Measurements from ENCODE around the gene IGFL2.
"Not testable (repeated sequence)": the region's sequence is repeated elsewhere in the genome, so short reads cannot be mapped to it uniquely, and the experiment has no call there.

Gene IGFL2

DNA sequence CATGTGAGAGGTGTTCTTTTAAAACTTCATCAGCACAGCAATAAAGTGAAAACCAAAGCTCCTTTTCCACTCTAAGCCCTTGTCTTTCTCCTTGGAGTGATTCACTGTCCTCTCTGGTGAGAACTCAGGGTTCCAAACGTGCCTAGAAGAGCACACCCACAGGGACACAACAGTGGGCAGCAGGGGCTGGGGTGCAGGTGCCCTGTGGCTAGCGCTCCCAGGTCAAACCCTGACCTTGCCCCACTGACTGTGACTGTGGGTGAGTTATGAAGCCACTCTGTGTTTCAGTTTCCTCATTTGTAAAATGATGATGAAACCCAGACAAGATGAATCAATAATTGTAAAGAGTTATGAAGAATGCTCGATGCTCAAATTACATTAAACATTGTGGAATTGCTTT, 43.9 kb downstream of the IGFL2 start:
- DNase-seq = no peak

DNA sequence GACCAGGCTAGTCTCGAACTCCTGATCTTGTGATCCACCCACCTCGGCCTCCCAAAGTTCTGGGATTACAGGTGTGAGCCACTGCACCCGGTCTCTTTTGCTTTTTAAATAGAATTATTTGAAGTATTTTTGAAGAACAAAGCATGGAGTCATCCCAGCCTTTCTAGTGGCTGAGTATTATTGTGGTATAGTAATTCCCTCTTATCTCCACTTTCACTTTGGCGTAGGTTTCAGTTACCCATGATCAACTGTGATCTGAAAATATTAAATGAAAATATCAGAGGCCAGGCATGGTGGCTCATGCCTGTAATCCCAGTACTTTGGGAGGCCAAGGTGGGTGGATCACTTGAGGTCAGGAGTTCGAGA, 44.6 kb downstream of the IGFL2 start:
- not testable (repeated sequence) for DNase-seq

DNA sequence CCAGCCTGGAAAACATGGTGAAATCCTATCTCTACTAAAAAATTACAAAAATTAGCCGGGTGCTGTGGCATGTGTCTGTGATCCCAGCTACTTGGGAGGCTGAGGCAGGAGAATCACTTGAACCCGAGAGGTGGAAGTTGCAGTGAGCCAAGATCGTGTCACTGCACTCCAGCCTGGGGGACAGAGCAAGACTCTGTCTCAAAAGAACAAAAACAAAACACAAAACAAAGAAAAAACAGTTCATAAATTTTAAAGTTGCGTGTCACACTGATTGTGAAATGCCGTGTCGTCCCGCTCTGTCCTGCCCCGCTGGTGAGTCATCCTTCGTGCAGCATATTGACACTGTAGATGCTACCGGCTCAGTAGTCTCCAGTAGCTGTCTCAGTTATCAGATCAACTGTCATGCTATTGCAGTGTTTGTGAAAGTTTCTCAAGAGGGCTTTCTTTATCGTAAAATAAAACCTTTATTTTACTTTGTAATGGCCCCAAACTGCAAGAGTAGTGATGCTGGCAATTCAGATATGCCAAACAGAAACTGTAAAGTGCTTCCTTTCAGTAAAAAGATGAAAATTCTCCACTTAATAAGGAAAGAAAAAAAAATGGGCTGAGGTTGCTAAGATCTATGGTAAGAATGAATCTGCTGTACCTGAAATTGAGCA, 45.1 kb downstream of the IGFL2 start:
- no peak for DNase-seq

DNA sequence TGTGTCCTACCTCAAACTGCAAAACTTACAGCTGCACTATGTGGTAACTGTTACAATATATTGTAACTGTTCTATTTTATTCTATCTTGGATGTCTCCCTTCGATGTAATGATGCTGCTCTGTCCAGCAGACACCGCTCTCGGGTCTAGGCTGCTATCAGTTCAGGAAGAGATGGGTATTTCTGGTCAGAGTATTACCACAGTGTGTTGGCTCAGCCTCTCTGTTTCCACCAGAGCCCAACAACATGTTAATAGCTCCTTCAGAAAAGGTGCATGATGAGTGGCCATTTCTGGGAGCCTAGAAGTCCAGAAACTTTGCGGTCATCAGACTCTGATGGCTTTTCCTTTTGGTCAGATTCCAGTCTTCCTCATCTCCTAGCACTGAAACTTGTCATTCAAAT, 45.6 kb downstream of the IGFL2 start:
- DNase-seq = no peak

DNA sequence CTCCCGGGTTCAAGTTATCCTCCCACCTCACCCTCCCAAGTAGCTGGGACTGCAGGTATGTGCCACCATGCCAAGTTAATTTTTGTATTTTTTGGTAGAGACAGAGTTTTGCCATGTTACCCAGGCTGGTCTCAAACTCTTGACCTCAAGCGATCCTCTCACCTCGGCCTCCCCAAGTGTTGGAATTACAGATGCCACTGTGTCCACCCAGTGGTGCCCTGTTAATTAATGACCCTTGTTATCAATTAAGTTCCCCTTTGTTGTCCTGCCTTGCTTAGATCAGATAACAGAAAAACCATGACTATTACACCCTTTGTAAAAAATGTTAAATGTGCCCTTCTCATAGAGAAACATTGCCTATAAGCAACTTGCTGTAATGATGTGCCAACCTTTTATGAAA, 47.1 kb downstream of the IGFL2 start:
- no peak for DNase-seq

DNA sequence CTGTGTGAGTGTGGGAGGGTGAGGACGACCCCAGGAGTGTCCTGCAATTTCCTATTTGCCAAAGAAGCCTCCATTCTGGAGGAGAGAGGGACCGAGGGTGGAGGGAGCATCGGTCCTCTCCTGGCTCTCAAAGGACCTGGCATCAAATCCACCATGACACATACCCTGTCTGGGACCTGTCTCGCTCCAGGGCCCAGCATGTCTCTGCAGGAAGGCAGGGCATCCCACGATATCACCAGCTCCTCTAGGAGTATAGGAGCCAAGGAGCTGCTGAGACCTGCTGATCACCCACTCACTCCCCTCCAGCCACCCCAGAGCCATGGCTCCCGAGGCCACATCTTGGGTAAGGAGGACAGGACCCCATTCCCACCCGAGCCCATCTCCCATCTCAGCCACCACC, 47.9 kb downstream of the IGFL2 start:
- not testable (repeated sequence) for DNase-seq

DNA sequence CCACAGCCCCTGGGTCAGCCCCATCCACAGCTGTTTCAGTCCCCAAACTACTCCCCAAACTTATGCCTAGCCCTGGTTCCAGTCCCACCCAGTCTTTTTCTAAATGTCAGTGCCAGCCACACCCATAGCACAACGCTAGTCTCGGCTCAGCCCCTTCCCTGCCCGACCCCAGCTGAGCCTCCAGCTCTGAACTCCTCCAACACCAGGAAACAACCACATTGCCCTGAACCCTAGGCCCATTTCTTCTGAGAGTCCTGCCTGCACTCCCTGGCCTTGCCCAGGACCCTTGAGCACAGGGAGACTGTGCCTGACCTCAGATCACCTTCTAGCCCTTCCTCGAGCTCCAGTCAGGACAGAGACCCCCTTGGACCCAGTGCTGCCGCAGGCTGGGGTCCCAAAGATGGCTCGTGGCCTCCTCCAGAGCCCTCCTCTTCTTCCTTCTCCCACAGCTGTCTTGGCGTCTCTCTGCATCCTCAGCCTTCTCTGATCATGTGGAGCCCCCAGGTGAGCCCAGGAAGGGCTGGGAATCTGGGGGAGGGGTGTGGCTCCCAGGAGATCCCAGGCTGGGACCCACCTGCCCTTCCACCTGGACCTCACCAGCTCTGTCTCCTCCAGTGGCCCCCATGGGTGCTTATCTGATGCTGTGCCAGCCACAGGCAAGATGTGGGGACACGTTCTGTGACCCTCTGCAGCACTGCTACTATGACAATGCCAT, 48.5 kb downstream of the IGFL2 start:
- no peak for DNase-seq

DNA sequence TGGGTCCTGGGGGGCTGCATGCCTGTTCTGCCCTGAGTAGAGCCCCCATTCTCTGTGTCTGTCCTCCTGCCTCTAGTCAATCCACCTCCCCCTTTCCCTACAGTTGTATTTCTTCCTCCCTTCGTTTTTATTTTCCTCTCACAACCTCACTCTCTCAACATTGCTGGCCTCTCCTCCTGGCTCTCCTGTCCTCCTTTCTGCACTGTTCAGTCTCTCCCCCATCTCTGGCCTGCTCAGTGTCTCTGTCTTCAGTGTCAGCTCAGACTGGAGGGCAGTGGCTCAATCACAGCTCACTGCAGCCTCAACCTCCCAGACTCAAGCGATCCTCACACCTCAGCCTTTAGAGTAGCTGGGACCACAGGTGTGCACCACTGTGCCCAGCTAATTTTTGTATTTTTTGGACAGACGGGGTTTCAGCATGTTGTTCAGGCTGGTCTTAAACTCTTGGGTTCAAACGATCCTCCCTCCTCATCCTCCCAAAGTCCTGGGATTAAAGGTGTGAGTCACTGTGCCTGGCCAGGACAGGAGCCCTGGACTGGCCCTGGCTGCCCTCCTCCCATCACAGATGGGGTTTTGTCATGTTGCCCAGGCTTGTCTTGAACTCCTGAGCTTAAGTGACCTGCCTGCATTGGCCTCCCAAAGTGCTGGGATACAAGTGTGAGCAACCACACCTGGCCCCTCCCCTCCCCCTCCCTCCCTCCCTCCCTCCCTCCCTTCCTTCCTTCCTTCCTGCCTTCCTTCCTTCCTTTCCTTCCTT, 49.5 kb downstream of the IGFL2 start:
- no peak for DNase-seq

DNA sequence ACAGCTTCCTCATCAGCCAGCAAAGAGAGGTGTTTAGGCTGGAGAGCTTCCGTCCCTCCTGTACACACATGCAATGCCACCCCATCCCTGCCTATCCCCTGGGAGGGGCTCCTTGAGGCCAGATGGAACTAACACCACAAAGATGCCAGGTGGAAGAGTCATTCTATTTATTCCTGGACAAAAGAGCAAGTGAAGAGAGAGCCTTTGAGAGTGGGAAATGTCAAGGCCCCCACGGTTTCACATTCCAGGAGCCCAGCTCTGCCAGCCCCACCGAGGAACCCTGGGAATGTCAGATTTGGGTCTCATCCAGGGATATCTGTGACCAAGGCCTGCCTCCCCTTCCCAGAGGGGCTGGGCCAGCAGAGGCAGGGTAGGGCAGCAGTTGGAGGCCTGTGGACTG, 50.7 kb downstream of the IGFL2 start:
- no peak for DNase-seq

DNA sequence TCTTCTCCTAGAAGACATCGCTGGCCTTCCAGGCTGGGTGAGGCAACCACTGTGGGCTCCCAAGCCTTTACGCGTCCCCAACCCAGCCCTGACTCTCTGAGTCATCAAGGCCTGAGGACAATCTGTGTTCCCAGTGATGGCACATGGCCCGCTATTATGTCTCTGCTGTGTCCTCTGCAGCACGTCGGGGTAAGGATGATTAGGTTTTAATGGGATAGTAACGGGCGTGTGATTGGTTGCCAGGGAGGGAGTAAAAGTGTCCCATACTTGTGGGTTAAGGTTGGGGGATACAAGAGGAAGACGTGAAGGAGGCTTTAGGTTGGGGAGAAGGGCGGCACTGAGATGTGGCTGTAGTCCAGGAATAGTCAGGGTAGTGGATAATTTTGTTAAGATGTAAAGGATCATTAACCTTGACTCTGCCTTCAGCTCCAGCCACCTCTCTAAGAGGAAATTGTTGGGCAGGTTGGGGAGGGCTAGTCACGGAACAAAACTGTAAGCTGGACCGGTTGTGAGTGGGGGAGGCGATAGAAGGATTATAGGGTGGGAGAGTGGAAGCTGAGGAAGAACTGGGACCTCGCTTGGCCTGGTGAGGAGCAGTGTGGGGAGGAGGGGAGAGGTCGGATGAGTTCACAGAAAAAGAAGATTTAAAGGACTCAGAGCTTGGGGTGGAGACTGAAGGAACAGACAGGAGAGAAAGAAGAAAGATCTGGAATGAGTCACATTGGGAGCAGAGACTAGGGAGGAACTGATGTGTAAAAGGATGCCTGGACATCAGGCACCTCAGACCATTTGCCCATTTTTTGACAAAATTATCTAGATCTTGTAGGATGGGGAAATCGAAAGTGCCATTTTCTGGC, 53.6 kb downstream of the IGFL2 start:
- no peak for DNase-seq

DNA sequence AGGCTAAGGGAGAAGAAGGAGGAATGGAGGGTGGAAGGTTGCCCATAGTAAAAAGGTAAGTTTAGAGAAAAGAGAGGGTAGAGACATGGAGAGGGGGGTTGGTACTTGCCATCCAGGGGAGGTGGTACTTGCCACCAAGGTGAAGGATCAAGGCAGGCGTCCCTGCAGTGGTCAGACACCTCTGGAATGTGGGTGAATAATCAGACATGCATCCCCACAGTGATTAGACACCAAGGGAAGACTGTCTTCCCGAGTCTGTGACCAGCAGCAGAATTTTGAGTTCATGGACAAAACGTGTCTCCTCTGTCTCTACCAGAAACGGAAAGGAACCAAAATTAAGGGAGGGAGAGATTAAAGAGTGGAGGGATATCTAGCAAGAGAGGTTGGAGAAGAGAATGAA, 54.4 kb downstream of the IGFL2 start:
- DNase-seq = no peak

DNA sequence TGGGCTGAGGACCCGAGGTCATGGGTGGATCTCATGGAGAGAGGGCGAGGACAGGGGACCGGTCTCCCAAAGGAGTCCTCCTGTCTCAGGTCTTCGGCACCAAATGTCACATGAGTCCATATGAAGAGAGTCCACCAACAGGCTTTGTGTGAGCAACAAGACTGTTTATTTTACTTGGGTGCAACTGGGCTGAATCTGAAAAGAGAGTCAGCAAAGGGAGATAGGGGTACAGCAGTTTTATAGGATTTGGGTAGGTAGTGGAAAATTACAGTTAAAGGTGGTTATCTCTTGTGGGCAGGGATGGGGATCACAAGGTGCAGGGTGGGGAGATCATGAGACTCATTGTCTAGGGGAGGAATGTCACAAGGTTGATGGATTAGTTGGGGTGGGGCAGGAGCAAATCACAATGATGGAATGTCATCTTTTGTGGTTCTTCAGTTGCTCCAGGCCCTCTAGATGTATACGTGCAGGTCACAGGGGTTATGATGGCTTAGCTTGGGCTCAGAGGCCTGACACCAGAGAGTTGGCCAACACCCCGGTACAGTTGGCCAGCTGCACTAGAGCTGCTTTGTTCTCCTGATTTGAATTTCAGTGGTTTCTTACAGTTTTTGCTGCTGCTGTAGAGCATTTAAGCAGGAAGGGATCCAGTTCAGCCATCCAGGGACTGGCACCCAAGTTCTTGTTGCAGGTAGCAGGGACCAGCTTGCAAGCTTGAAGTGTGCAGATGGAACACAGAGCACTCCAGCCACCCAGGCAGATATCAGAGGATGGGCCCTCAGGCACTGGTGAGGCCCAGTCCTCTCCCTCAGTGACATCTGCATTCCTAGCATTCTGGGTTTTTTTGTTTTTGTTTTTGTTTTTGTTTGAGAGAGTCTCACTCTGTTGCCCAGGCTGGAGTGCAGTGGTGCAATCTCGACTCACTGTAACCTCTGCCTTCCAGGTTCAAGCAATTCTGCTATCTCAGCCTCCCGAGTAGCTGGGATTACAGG, 55.1 kb downstream of the IGFL2 start:
- no peak for DNase-seq

DNA sequence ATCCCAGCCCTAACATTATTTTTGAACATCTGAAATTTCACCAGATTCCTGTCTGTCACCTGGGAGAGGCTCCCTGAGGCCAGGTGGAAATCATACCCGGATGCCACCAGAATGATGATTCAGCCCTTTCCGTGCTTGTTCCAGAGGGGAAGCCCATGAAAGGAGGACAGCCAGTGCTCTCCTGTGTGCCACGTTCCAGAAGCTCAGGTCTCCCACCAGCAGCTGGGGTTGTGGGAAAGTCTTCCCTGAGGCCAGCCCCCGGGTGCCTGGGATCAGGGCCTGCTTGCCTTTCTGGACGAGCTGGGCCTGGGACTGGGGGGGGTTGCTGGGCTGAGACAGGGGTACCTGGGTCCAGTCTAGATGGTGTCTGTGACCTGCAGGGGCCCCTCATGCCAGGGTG, 56.0 kb downstream of the IGFL2 start:
- DNase-seq = no peak

DNA sequence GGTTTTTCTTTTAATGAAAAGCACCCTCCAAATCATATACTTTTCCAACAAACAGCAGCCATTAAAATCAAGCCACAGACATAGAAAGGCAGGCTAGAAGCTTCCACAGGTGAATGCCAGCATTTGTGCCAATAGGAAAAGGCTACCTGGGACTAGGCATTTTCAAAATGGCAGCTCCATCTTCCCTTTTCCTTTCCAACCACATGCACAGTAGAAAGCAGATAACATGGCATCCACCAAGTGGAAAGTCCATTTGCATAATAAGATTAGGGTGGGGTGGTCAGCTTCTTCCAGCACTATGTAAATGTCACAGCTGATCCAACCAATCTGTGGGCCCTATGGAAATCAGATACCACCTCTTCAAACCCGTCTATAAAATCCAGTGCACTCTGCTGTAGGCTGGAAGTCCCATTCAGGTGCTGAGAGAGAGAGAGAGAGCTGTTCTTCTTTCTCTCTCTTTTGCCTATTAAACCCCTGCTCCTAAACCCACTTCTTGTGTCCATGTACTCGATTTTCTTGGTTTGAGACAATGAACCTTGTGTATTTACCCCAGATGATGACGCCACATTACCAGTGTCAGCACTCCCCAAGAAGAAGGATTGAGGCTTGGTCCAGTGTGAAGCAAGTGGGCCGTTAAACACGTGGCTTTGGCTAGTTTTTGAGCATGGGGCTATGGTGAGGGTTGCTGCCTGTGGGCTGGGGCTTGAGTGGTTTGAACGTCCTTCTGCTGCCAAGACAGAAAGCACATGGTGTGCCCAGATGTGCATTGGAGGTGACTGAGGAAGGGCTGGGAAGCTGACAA, 57.3 kb downstream of the IGFL2 start:
- DNase-seq = no peak

DNA sequence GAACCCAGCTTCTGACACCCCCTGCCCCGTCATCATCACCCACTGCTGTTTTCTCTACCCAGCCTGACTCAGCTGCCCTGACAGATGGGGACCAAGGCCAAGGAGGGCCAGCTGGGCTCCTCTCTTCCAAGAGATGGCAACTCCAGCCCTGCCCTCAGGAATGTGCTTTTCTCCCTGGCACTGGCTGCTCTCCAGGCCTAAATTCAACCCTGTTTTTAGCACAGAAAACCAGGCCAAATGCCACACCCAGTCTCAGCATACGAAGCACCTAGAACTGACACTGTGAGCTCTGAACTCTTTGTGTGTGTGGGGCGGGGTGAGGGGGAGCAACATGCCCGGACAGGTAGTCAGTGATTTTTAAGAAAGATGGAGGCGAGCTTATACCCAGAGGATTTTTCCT, 58.1 kb downstream of the IGFL2 start:
- no peak for DNase-seq

DNA sequence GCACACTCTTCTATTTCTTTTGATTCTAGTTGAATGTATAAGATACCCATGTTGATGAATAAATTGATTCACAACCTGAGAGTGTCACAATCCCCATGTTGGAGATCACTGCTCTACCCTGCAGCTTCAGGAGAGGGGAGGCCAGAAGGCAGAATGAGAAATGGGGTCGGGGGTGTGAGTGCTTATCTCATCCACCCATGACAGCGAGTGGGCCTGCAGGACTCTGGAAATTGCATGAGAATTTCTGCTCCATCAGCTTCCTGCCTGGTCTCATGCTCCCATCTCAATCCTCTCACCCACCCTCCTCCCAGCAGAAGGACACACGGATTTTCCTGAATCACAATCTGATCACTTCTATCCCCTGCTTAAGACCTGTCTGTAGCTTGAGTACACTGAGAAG, 58.6 kb downstream of the IGFL2 start:
- no peak for DNase-seq

DNA sequence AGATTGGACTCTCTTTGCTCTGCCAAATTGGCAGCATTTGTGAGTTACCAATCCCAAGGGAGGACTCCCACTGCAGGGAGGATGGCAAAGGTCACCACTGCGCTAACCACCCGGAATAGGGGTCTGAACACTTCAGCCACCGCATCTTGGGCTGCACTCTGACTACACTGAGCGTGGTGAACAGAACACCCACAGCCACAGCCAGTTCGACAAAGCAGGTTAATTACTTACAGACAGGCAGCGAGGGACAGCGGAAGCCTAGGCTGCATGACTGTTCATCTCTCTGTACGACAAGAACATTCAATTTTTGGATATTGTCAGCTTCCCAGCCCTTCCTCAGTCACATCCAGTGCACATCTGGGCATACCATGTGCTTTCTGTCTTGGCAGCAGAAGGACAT, 59.8 kb downstream of the IGFL2 start:
- DNase-seq = not testable (repeated sequence)

DNA sequence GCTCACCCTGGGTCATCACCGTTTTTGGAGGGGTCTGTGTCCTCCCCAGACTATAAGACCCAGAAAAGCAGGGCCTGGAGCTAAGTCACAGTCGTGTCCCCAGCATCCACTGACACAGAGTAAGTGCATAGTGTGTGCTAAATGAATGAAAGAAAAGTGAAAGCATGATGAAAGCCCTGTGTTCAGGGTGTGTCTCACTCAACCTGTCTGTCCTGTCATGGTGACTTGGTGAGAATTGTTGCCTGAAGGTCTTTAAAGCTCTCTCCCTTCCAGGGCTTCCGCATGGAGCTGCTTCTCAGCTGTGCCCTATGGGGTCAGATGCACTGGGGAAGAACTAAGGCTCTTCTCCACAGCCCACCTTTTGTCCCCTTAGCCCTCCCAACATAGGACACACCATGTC, 61.0 kb downstream of the IGFL2 start:
- DNase-seq = no peak

DNA sequence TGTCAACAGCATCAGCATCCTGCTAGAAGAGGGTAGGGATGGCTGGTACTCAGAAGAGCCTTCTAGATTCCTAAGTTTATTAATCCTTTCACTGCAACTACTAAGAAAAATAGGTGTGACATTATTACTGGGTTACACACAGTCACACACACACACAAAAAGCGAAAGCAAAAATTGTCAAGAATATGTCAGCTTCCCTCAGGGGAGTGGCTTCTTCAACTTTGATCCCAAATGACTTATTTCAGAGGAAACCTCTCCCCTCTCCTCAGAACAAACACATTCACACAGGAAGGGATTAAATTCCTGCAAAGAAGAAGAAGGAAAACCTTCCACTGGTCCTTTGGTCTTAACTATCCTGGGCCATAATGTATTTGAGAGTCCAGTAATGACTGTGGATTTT, 61.4 kb downstream of the IGFL2 start:
- no peak for DNase-seq

DNA sequence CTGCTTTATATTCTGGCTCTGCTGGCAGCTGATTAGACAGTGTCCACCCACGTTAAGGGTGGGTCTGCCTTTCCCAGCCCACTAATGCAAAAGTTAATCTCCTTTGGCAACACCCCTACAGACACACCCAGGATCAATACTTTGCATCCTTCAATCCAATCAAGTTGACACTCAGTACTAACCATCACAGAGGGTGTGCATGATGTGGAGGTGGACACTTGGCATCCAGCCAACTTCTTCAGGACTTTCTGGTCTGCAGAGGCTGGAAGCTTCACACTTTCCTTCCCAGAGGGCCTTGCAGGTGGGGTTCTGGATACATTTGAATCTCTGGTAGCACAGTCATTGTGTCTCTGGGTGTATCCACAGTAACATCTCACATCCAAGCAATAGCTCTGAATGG, 62.6 kb downstream of the IGFL2 start:
- no peak for DNase-seq

Measured in CD4-positive, alpha-beta T cell treated with Interleukin-21 for 1 hour (primary cell).